GM21576 (cell line): Measurements from ENCODE around the gene MAG.

Source experiments
- ATAC-seq: cut with Tn5 transposase; IDR thresholded peaks from one replicate; pipeline ENCODE4 v1.9.1; 2021; ENCODE audit warnings: mild to moderate bottlenecking, moderate library complexity; ENCODE audit not compliant: unreplicated experiment

The MAG gene

GRCh38 chr19:35315883-35316282 is 23.9 kb downstream of the MAG start:
- no peak for ATAC-seq

GRCh38 chr19:35316560-35316959 is 24.6 kb downstream of the MAG start:
- ATAC-seq: no peak

GRCh38 chr19:35317464-35318043 is 25.6 kb downstream of the MAG start:
- no peak for ATAC-seq

- ATAC-seq: no peak
These were observed 26.9 kb downstream of the MAG start for GRCh38 chr19:35318679-35319448.

GRCh38 chr19:35320065-35320713 is 28.2 kb downstream of the MAG start:
- ATAC-seq: no peak

DNA sequence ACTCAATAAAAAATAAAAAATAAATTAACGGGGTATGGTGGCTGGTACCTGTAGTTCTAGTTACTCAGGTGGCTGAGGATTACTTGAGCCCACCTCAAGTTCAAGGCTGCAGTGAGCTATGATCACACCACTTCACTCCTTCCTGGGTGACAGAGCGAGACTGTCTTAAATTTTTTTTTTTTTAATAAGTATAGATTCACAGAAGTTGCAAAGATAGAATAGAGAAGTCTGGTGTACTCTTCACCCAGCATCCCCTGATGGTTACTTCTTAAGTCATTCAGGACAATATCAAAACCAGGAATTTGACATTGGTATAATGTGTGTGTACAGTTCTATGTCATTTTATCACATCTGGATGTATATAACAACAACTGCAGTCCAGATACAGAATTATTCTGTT is 29.3 kb downstream of the MAG start:
- no peak for ATAC-seq

GRCh38 chr19:35322014-35322413 is 30.1 kb downstream of the MAG start:
- ATAC-seq: no peak

GRCh38 chr19:35327642-35328041 is 35.7 kb downstream of the MAG start:
- no peak for ATAC-seq

GRCh38 chr19:35328851-35329285 is 36.9 kb downstream of the MAG start, which contains the start of gene CD22:
CD22 (plus strand) TSS chr19:35329187; CDS start chr19:35332041, 2,854 bp downstream.
- no peak for ATAC-seq

GRCh38 chr19:35329323-35329722 is 37.4 kb downstream of the MAG start:
- no peak for ATAC-seq

DNA sequence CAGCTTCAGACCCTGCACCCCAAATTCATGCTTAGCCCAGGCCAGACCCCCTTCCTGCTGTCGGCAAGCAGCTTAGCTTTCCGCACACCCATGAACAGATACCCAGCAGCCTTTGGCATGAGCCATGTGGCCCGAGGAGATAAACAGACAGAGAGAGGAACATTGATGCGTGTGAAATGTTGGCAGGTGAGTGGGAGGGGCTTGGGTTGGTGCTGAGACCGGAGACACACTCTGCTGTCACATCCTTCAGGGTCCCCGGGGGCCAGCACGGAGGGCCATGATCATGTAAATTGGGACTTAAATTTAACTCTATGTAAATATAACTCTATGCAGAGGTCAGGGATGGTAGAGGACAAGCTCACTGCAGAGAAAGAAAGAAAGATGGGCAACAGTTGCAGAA is 38.5 kb downstream of the MAG start:
- peak; percentile 47 for ATAC-seq

- no peak for ATAC-seq
These were observed 39.7 kb downstream of the MAG start for GRCh38 chr19:35331551-35332214.

- no peak for ATAC-seq
These were observed 40.9 kb downstream of the MAG start for GRCh38 chr19:35332817-35333216.

DNA sequence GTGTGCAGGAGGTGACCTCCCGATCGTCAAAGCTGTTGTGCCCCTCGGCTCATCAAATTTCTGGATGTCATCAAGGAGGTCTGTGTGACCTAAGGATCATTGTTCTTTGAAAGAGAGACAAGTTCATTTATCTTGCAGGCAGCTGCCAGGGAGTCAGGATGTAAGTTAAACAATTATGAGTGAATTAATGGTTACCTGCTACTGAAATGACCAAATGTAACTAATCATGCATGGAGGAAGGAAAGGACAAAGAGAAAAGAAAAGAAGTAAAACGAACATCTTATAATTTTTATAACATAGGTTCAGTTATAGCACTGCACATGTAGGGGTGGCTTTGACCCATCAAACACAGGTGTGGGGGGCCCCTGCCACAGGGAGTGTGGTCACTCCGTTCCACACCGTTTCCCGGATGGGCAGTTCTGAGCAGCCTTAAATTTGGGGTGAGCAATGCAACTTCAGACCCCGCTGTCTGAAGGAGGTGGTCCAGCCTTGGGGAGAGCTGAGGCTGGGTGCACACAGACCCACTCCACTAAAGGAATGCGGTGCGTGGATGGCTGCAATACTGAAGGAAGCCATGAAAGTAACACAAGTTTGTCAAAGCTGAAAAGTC is 42.3 kb downstream of the MAG start:
- ATAC-seq: no peak

GRCh38 chr19:35336166-35336955 is 44.4 kb downstream of the MAG start:
- no peak for ATAC-seq

GRCh38 chr19:35337097-35337983 is 45.4 kb downstream of the MAG start:
- ATAC-seq: no peak

DNA sequence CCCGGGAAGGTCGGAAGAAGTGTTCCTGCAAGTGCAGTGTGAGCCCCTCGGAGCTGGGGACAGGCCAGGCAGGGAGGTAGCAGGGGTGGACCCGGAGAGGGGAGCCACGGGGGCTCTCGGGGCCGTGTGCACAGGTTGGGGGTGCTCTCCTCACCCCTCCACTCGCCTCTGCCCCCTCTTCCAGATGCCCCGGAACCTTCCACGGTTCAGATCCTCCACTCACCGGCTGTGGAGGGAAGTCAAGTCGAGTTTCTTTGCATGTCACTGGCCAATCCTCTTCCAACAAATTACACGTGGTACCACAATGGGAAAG is 46.0 kb downstream of the MAG start:
- ATAC-seq: no peak

- no peak for ATAC-seq
These were observed 48.5 kb downstream of the MAG start for GRCh38 chr19:35340431-35340830.

DNA sequence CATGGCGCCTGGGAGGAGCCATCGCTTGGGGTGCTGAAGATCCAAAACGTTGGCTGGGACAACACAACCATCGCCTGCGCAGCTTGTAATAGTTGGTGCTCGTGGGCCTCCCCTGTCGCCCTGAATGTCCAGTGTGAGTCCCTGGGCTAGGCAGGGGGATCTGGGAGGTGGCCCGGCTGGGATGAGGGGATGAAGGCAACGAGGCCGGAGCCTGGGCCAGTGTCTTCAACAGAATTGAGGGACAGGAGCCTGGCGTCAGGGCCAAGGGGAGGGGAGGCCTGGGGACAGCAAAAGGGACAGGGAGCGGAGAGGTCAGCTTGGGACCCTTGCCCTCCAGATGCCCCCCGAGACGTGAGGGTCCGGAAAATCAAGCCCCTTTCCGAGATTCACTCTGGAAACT is 49.0 kb downstream of the MAG start:
- no peak for ATAC-seq
